SKM-1 treated with dmso at 0.1 percent for 144 hours (cell line): ENCODE results near the gene PLCB4.

Experiments
- DNase-seq: peaks from one replicate; lab custom pipeline; 2025; ENCODE audit not compliant: unreplicated experiment; lab: John Stamatoyannopoulos, UW

PLCB4 gene

DNA sequence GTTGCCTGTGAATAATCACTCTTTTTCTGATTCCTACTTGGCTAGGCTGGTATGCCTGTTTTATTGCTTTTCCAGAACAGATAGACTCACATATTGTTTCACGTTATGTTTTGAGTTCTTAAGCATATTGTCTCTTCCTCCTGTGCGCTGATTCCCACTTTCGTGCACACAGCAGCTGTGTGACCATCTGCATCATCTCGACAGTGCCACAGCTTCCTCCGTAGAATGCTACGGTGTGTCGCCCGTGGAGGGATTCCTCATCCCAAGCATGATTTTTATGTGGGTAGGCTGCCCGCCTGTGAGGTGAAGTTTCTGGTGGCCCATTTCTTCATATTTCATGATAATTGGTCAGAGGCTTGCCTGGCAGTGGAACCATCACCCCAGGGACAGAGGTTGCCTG lies 31.8 kb downstream of the PLCB4 start:
- DNase-seq, result no peak

DNA sequence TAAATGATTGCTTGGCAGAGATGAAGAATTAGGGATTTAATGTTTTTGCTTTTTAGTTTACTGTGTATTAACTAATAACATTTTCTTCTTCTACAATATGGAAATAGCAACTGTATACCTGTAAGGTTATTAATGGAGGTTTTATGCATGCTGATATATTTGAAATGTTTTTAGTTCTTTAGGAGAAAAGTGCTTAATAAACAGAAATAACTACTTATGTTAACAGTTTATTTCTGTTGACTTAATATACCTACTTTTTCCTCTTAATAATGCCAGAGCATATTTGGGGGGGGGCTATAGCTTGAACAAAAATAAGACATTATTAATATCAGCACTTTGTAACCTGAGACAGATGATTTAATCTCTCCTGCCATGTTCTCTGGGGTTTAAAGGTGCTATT lies 33.6 kb downstream of the PLCB4 start:
- DNase-seq, result no peak

DNA sequence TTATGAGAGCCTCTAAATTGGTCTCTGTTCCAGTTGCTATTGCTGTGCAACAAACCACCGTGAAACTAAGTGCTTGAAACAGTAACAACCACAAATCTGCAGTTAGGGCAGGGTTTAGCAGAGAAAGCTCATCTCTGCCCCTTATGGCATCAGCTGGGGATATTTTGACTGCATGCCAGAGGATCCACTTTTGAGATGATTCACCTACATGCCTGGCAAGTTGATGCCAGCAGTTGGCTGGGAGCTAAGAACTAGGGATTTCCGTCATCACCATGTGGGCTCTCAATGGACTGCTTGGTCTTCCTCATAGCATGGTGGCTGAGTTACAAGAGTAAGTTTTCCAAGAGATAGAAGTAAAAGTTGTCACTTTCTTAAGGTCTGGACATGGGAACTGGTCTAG lies 35.1 kb downstream of the PLCB4 start:
- DNase-seq, result no peak

DNA sequence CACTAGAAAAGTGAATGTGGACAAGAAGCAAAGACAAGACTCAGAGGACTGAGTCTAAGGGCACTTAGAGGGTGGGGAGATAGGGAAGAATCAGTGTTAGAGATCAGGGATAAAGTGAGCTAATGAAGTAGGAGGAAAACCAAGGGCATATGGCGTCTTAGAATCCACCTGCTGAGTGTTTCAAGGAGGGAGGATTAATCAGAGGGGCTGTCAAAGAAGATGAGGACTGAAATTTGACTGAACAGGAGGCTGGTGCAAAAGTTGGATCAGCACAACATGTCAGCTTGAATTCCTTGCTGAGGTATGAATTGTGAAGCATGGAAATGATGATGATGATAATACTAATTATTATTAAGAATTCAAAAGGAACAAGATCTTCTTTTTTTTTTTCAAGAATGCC lies 39.4 kb downstream of the PLCB4 start:
- no peak for DNase-seq

DNA sequence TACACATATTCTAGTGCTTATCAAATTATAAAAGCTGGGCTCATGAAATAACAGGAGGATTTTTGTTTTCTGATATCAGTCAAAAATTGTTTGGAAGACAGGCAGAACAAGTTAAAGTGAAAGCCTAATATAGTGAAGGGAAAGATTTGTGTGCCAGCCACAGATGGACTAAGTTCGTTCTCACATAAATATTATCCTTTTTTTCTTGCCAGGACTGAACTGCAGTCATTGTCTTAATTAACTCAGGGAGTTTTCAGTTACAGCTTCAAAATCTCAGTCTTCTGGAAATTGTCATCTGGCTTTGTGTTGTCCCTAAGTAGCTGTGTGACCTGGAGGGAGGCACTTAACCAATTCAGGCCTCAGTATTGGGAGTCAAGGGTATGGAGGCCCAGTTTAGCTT lies 40.7 kb downstream of the PLCB4 start:
- no peak for DNase-seq

DNA sequence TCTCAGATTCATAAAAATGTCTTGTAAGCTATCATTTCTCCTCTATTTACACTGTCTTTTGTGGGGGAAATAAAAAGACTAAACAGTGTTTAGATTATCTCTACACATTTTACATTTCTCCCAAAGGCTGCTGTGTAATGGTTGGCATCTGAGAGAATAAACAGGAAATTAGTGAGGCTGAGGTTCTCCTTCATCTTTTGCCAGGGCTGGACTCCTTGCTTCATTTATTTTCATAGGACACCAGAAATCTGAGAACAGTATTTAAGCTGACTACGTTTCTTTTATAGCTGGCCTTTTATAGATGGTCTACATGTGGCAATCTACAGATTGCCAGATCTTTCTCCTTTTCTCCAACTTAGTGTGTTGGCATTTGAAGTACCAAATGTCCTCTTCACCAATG lies 41.5 kb downstream of the PLCB4 start:
- no peak for DNase-seq

DNA sequence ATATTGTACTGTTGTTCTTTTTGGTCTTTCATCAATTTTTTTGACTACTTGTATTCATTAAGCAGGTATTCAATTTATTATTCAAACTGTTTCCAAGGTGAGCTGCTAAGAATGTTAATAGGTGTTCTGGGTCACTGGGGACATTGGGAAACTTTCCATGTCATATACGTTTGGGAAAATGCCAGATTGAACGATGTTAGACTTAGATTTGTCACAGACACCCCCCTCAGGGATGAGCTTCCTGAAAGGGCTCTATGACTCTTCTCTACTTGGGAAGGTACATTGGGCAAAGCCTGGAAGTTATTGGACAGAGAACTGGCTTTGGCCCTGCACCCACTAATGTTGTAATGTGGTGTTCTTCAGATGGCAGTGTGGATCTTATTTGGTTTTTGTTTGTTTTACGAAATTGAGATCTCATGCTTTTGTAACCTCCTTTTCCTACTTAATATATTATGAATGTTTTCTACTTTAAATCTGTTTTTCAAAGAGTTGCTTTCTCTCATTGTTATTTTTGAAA lies 42.1 kb downstream of the PLCB4 start:
- DNase-seq, result no peak

DNA sequence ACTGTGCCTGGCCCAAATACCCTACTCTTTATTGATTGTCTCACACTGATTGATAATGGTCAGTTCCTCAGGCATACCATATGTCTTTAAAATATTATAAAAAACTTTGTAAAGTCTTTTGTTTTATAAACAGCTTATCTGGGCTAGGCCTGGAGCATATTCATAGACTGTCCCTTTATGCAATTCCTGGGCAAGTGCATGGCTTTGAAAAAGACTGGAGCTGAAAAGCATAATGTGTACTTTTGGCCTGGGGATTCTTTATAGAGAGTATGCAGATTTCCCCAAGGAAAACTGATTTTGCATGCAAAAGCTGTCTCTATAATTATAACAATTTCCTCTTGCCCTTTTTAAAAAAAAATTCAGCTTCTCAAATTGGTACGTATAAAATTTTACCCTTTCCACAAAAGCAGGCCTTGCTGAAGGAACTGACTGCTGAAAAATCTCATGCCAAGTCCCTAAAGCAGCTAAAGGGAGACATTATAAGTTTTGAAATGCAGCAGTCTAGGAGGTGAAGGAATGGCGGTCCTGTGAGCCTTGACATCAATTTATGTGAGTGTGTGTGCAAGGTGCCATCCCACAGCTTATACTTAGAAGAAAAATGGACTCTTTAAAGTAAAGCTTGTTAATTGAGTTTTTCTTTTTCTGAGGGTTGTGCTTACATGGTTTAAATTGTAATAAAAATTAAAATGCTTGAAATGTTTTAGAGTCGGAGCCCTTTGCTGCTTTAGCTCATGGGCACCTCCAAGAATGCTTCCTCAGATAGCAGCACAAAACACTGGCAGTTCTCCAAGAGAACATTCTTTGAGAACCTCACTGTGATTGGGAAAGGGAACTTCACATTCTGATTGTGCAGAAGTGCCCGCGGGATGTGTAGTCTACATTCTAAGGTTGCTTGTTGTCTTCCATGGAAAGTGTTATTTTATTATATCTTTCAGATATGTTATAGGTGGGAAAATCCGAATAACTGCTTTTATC lies 43.9 kb downstream of the PLCB4 start:
- no peak for DNase-seq

DNA sequence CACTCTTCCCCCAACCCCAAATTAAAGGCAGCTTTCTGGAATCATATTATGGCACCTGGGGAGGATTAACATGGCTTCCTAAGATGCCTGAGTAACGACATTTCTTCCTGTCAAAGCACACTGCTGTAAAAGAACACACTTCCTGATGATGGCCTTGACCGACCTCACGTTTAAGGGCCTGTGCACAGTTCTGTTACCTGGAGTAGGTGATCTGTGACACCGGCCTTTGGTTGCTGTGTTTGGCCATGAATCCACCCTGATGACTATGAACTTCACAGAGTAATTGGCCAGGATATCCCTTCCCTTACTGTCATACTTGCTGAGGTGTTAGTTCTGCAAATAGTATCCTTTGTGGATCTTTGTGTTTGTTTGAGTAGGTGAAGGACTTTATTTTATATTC lies 45.8 kb downstream of the PLCB4 start:
- DNase-seq, result no peak

DNA sequence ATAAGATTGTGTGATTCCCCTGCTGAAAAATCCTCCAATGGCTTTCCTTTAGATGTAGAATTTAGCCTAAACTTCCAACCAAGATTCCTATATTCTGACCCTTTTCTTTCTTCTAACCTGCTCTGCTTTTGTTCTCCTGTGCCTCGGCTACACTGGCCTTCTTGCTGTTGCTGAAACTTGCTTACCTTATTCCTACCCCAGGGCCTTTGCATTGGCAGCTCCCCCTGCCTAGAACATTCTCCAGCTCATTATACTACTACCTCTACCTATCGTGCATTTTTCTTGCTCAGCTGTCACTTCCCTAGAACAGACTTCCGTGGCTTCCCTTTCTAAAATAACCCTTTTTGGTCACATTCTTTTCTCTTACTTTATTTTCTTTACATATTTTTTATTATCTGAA lies 48.7 kb downstream of the PLCB4 start:
- no peak for DNase-seq

DNA sequence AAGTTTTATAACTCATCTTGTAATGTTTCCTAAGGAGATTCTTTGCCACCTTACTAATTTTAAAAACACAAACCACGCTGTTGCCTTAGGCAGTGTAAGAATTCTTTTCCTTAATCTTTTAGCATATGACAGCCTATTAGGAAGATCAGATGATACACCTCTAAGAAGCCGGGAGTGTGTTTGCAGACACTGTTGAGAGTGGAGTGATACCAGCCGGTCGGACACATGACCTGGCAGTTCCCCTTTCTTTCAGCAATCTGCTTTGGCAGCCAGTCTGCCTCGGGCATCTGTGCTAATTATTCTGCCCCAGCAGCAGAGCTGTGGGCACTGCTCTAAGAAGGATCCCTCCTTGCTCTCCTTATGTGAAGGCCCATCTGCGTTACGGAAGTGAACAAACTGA lies 50.9 kb downstream of the PLCB4 start:
- DNase-seq, result no peak

DNA sequence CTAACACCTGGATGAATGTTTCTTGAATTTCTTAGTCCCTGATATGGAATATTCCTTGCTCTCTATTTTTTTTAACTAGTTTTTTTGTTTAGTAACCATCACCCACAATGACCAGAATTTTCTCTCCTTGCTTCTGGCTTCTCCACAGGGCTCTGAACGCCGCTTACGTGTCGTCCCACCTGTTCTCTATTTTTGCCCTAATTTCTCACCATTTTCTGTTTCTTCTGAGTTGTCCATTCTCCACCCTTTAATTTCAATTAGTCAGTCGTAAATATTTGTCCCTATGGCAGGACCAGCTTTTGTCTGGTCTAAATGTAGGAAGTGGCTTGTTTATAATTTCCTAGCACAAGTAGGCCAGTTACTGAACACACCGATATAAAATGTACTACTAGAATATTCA lies 52.3 kb downstream of the PLCB4 start:
- no peak for DNase-seq

DNA sequence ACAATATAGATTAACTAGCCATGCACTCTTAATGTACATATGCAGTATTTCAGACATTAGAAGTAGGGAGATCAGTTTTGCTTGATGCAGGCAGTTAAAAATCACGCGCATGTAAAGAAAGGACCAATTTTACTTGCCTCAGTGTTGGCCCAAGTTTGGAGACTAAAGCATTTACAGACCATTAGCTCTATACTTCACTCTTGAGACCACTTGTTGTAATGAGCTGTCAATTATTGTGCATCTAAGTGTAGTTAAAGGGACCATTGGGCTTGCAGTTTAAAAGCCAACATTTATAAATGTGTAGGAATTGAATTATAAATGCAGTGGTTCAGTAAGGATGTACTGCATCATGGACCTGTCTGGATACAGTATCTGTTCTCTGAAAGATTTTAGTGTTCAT lies 53.7 kb downstream of the PLCB4 start:
- no peak for DNase-seq

DNA sequence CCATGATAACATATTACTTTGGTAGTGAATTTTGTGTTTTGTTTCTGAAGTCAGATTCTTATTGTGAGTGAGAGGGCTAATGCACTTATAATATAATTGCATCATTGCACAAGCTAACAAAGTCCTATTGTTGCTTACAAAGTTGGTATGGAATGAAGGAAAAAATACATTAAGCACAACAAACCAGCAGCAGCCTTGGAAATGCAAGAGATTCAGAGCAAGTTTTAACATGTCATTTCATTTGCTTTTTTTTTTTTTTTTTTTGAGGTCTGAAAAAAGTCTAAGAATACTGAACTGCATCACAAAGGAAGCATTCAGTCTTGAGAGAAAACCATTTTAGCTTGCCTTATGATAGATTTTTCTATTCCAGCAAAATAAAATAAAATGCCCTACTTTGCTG lies 57.6 kb downstream of the PLCB4 start:
- DNase-seq, result no peak

DNA sequence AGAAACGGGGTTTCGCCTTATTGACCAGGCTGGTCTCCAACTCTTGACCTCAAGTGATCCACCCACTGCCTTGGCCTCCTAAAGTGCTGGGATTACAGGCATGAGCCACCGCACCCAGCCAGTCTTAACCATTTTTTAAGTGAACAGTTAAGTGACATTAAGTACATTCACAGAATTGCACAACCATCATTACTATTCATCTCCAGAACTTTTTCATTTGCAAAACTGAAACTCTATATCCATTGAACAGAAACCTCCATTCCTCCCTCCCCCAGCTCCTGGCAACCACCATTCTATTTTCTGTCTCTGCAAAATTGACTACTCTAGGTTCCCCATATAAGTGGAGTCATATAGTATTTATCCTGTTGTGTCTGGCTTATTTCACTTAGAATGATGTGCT lies 59.7 kb downstream of the PLCB4 start:
- DNase-seq, result no peak

DNA sequence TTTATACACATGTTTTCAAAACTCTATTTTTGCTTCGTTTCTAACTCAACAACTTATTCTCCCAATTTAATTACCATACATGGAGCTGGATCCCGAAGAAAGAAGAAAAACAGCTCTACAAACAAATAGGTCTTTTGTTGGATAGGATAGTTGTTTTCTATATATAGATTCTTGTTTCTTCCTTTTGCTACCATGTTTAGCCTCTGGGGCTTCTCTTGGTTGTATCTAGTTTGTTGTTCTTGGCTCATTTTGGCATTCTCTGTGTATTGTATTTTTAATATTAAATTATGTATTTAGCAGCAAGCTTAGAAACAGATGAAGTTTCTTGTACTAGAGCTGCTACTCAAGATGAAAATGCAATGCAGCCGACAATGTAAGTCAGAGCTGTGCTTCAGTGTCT lies 60.9 kb downstream of the PLCB4 start:
- no peak for DNase-seq

DNA sequence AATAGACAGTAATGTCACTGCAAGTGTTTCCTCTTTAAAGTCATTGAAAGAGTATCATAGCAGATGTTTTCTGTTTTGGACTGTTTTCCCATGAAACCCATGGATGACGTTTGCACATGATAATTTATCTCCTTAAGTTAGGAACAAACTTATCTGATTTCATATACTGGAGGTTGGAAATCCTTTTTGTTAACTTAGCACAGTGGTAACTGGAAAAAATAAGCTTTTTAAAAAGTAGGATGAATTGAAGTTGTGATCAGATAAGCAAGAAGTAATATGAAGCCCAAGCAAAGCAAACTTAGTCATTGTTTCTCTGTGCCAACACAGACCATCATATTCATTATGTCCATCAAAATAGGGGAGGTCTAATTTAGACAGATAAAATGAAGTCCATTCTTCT lies 61.6 kb downstream of the PLCB4 start:
- DNase-seq, result no peak

DNA sequence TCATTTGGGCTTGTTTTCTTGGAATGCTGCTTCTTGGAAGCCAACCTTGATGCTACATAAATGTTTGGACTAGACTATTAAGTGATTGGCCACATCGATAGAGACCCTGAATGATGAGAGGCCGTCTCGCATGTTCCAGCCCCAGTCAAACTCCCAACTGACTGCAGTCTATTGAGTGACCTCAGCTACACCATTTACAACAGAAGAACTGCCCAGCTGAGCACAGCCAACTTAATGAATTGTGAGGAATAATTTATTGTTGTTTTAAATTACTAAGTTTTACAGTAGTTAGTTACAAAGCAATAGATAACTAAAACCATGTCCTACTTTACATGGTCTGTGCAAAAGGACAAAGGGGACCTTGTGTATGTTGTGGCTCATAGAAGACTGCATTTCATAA lies 63.0 kb downstream of the PLCB4 start:
- DNase-seq, result no peak

DNA sequence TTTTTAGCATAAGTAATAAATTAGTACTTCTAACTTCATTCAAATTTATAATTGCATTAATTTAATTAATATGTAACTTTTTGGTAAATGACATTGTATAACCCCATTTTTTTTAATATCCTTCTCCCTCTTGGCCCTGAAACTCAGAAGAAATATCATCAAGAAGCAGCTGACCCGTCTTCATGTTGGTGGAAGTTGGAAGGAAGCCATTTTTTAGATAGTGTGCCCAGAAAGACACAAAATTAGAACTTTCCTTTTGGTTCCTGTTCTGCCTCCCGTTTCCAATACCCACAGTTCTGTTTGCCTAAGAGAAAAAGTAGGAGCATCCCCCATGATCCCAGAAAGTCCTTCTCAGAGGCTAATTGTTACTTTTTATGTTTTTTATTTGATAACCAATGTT lies 65.5 kb downstream of the PLCB4 start:
- no peak for DNase-seq

DNA sequence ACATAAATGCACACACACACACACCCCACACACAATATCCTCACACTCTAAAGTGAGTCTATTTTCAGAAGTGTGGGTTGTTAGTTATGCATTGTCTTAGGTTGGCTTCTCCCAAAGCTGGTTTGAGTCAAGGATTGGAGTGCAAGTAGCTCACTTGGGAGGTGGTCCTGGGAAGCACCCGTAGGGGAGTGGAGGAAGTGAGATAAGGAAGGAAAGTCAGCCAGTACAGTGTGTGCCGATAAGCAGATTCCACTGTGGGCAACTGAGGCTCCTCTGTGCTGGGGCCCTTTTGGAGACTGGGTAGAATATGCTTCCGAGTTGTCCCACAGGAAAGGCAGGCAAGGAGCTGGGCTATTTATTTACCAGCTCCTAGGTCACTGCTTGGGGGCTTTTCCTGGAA lies 67.2 kb downstream of the PLCB4 start:
- no peak for DNase-seq

DNA sequence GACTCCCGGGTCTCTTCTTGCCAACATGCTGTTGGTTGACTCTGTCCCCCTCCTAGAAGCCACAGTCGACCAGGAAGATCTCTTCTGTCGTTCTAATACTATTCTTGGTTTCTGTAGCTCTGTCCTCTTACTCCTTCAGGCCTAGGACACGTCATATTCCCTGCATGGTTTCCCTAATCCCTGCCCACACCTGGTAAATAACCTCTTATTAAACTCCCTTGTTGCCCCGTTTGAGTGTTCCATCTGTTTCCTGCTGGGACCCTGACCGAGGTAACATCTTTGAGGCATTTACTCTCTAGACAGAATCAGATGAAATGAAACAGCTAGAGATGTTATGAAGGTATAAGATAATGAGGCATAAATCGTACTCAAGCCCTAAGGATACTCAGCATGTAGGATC lies 68.1 kb downstream of the PLCB4 start:
- no peak for DNase-seq

DNA sequence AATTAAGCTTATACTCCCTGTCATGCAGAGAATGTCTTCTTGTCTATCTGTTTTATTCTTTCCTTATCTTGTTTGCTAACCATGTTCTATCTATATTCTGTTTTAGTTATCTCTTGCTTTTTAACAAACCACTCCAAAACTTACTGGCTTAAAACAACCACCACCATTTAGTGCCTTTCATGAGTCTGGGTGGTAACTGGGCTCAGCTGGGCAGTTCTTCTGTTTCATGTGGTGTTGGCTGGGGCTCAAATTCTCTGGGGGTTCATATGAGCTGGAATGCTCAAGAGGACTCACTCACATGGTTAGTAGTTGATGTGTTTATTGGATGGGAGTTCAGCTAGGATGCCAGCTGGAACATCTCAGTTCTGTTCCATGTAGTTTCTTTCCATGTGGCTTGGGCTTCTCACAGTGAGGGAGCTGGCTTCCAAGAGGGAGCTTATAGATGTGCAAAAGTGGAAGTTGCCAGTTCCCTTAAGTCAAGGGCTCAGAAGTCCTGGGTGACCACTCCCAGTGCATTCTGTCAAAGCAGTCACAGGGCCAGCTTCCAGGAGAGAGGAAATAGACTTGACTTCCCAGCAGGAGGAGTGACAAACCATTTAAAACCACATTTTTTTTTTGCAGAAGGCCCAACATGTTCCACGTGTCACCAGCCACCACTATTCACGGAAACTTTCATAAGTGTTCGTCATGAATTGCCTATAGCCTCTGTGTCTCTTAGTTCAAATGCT lies 70.4 kb downstream of the PLCB4 start:
- DNase-seq, result no peak
